ENCODE results near the gene MOV10.
A peak's percentile ranks its signal among the peaks of the same experiment; 100 is the strongest.

The MOV10 gene

DNA sequence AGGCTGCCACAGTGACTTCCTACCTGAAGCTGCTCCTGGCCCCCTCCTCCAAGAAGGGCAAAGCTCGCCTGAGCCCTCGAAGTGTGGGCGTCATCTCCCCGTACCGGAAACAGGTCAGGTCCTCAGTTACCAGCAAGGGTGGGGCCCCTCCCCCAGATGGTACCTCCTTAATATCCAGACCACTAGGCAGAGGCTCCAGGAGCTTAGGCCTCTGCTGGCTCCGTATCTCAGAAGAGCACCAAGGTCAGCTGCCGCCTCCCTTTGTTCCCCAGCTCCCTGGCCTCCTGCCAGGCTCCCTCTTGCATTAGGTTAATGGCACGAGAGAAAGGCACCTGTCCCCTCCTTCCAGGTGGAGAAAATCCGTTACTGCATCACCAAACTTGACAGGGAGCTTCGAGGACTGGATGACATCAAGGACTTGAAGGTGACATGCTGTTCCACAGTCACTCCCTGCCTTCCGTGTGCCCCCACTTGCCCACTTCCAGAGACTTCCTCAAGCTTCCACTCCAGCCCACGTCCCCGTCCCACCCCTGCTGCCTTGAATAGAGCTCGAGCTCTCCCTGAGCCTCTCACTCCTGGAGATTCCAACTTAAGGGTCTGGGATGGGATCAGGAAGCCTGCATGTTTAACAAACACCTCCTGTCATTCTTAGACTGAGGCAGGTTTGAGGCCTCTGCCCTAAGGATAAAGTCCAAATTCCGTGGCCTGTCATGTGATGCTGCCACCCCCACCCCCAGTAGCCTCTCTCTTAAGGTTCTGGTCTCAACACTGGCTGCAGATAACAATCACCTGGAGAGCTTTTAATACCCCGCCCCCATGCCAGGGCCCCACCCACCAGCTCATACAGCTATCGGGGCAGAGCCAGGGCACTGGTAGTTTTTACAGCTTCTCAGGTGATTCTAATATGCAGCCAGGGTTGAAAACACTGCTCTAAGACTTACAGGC is 24.2 kb downstream of the MOV10 start:
- peak; percentile 75 for DNase-seq (ENCODE audit: low spot score)

- DNase-seq (ENCODE audit: low spot score) = no peak
These were observed 25.1 kb downstream of the MOV10 start for GRCh38 chr1:112699425-112700144.

GRCh38 chr1:112700290-112701226 is 26.1 kb downstream of the MOV10 start:
- peak; percentile 93 for DNase-seq (ENCODE audit: low spot score)

DNA sequence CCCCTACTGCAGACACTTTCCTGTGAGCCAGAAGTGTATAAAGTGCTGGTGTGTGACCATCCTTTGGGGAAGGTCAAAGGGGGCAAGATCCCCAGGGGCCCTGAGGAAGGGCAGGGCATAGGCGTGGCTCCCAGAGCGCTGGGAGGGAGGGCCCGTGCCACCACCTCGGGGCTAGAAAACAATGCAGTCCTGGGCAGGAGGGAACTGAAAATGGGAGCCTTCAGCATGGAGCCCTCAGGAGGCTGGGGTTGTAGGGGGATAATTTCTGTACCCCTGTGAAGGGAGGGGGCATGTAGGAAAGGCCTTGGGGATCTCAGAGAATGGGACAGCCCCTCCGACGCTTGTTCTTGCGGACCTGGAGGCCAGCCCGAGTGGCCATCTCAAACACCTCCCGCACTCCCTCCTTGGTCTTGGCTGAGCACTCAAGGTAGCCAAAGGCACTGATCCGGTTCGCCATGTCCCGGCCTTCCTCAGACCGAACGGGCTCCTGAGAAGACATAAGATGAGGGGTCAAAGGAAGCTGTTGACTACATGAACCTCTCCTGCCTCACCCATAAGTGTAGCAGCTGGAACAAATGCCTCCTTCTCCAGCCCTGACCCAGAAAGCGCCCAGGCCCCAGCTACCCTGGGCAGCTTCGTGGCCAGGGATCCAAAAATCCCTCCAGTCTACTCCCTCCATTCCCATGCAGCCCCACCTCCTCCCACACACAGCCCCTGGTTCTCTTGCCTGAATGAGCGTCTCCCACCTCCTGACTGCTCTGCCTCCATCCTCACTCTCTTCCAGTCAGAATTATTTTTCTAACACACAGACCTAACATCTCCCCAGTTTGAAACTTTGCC is 27.0 kb downstream of the MOV10 start:
- DNase-seq (ENCODE audit: low spot score) = no peak

DNA sequence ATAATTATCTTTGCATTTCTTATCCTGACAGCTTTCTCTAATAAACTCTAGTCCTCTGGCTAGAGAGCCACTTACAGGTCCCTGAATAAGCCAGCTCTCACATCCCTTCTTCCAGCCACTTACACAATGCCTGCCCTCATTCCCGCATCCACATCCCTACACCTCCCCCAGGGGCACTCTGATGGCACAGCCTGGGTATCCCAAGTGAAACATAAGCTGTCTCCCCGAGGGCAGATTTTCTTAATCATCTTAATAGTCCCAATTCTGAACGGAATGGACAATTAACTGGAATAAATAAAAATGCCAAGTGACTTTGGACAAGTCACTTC is 27.6 kb downstream of the MOV10 start:
- no peak for DNase-seq (ENCODE audit: low spot score)

DNA sequence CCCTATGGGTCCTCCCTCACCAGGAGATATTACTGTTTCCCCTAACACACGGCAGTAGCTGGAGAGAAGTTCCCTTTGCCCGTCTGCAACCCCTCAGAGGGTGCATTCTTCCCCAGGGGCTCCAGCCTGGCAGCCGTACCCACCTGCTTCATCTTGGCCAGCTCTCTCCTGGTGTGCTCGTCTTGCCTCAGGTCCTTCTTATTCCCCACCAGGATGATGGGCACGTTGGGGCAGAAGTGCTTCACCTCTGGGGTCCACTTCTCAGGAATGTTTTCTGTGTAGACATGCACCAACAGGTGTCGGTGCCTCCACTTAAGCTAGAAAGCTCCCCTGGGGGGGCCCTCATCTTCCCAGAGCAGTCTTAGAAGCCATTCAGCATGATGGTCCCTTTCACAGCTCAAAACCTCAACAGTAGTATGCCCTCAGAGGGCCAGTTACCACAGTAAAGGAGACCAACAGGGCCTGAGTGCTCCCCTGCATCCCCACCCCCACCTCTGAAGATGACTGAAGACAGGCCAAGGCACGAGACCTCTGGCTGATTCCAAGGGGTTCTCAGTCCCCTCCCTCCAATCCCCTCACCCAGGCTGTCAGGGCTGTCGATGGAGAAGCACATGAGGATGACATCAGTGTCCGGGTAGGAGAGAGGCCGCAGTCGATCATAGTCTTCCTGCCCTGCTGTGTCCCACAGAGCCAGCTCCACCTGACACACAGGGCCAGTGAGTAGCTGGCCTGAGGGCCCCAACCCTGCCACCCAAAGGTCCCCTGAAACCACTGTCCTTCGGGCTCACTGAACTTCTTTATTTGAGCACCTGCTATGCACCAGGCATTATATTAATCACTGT is 28.2 kb downstream of the MOV10 start:
- no peak for DNase-seq (ENCODE audit: low spot score)

DNA sequence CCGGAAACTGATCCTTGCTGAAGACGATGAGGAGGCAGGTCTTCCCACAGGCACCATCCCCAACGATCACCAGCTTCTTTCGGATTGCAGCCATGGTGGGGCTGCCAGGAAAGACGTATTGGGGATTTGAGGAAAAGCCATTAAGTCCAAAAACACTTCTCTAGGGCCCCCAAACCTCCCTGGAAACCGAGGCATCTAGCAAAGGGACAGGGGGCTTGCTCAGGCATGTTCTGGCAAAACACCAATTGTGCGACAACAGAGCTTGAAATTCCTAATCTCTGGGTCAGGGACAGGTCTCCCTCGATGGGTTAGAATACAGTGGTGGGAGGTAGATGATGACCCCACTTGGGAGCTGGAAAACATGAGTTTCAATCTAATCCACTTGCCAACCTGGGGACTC is 29.2 kb downstream of the MOV10 start:
- no peak for DNase-seq (ENCODE audit: low spot score)

GRCh38 chr1:112704391-112704933 is 30.0 kb downstream of the MOV10 start:
- DNase-seq (ENCODE audit: low spot score) = no peak

- DNase-seq (ENCODE audit: low spot score) = no peak
These were observed 30.6 kb downstream of the MOV10 start for GRCh38 chr1:112704934-112705627.

DNA sequence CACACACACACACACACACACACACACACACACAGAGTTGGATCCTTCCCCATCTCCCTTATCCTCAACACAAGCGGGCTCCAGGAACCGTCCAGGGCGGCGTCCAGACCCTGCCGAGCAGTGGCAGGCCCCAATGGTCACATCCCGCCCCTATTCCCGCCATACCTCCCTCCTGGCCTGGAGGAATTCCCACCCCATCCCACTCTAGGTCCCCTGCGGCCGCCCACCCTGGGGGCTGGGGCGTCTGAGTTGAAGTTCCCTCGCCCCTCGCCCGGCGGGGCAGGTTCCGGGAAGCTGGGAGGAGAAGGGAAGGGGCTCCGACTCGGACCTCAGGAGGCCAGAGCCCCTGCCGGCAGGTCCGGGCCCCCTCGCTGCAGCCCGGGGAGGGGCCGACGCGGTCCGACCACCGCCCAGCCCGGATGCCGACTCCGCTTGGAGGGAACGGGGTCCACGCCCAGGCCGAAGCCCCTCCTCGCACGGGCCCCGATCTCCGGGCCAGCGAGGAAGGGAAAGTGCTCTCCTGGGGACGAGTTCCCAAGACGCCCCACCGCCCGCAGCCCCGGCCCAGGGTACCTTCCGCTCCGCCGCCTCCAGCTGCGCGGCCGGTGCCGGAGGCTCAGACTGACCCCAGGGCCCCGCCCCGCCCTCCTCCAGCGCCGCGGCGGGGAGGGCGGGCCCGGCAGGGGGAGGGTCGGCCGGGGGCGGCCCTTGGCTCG is 32.2 kb downstream of the MOV10 start, which contains the start of gene RHOC:
Gene RHOC (minus strand): TSS at position 623 of the 716 bp plus-strand sequence. CDS start 3,328 bp downstream, outside the sequence.
- DNase-seq (ENCODE audit: low spot score) = no peak

GRCh38 chr1:112707221-112708001 is 33.0 kb downstream of the MOV10 start:
- peak; percentile 79 for DNase-seq (ENCODE audit: low spot score)

DNA sequence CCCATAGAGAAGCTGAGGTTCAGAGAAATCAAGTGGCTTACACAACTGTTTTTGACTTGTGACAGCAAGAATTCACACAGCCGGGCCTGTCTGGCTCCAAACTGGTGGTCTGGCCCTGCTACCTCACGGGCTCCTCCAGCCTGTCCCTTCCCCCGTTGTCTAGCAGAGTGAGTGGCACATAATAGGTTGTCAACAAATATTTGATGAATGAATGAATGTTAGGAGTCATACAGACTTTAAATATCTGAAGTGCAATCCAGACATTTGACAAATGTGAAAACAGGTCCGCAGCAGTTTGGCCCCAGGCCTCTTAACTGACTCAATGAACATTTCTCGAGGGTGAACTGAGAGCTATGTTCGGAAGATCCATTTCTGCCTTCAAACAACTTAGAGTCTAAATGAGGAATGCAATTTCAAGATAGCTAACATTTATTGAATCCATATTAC is 33.6 kb downstream of the MOV10 start:
- DNase-seq (ENCODE audit: low spot score) = no peak

GRCh38 chr1:112708489-112708888 is 34.0 kb downstream of the MOV10 start:
- no peak for DNase-seq (ENCODE audit: low spot score)

DNA sequence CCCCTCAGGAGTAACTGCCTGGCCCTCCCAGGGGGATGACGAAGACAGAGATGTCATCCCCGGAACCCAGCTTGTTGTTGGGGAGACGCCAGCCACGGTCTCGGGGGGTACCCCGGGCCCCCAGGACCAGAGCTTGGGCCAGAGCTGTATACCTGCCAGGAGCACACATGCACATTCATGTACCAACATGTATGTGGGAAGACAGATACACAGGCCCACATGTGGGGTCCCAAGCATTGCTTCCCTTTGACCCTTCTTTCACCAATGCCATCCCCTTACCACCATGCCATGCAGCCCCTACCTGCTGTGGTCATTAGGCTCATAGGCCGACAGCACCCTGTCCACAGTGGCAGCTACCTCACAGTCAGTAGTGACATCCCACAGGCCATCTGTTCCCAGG is 35.7 kb downstream of the MOV10 start:
- DNase-seq (ENCODE audit: low spot score) = no peak

- no peak for DNase-seq (ENCODE audit: low spot score)
These were observed 36.1 kb downstream of the MOV10 start for GRCh38 chr1:112710586-112710985.

GRCh38 chr1:112711041-112711440 is 36.6 kb downstream of the MOV10 start:
- no peak for DNase-seq (ENCODE audit: low spot score)

GRCh38 chr1:112711670-112712069 is 37.2 kb downstream of the MOV10 start:
- DNase-seq (ENCODE audit: low spot score) = no peak

DNA sequence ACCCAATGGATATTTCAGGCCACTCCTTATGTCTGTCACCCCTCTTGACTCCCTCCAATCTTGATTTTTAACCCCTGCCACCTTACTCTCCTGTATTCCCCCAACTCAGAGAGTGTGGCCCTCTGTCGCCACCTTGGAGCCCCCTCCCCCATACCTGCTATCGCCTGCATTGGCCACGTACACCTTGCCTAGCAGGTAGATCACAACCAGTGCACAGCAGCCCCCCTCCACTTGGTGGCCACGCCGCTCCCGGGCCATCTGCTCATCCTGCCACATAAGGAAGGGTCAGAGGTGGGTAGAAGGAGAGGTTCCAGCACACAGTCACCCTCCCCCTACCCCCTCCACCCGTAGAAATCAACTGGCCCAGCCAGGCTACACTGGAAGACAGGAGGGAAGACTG is 37.7 kb downstream of the MOV10 start:
- DNase-seq (ENCODE audit: low spot score) = no peak
